Peyer's patch (tissue), 4 donors: ENCODE data around the gene AMBP. TPM values are rescaled to one million over a fixed set of nuclear protein-coding genes. Genes with fewer than 3 reads are reported as not detected.

ENCODE experiments used
- DNase-seq, 3 donors: peaks; one replicate each; pipeline ENCODE4 v3.0.0-alpha.2; 2017 to 2019
- H3K27ac ChIP-seq, 4 donors: fragments of 200-600 bp; sonication (generic); one replicate each; pipeline ENCODE4 v1.5.1; 2016 to 2019
- H3K27me3 ChIP-seq, 2 donors: fragments of 200-600 bp; sonication (generic); one replicate each; pipeline ENCODE4 v1.5.1; 2019
- H3K36me3 ChIP-seq, 3 donors: fragments of 200-600 bp; sonication (generic); one replicate each; pipeline ENCODE4 v1.5.1; 2016 to 2019
- H3K4me1 ChIP-seq, 4 donors: fragments of 200-600 bp; sonication (generic); one replicate each; pipeline ENCODE4 v1.5.1; 2016 to 2019
- H3K4me3 ChIP-seq, 4 donors: fragments of 200-600 bp; sonication (generic); 1 replicate in 3 of 4; 2 replicates in 1 of 4; pipeline ENCODE4 v1.5.1; 2016 to 2019; ENCODE audit warnings: mild to moderate bottlenecking in 1 of 4
- H3K9me3 ChIP-seq, 4 donors: fragments of 200-600 bp; sonication (generic); one replicate each; pipeline ENCODE4 v1.5.1; 2016 to 2019; ENCODE audit warnings: mild to moderate bottlenecking in 1 of 4
- CTCF ChIP-seq, 6 experiments: fragments of 450-650 bp in 4 of 6; fragments of 200-600 bp in 2 of 6; sonication (generic) in 1 of 6; IDR thresholded peaks; one replicate each; pipeline ENCODE4 v1.5.1; 2017 to 2019; ENCODE audit warnings: antibody characterized with exemption in 6 of 6, mild to moderate bottlenecking in 3 of 6, moderate library complexity in 1 of 6
- POLR2A ChIP-seq, 2 donors: fragments of 450-650 bp; IDR thresholded peaks; one replicate each; pipeline ENCODE4 v1.5.1; 2017; ENCODE audit warnings: antibody characterized with exemption in 2 of 2, mild to moderate bottlenecking in 2 of 2, moderate library complexity in 2 of 2
- total RNA-seq, 4 donors: library from RNA; depleted of rRNA; stranded (reverse); fragments of >200 nt; gene quantifications; one replicate each; pipeline ENCODE4 v1.1.0, GENCODE V29; 2016

Gene AMBP
- total RNA-seq, 4 donors from 2014 or later = 4.4 TPM; not detected in 3

DNA sequence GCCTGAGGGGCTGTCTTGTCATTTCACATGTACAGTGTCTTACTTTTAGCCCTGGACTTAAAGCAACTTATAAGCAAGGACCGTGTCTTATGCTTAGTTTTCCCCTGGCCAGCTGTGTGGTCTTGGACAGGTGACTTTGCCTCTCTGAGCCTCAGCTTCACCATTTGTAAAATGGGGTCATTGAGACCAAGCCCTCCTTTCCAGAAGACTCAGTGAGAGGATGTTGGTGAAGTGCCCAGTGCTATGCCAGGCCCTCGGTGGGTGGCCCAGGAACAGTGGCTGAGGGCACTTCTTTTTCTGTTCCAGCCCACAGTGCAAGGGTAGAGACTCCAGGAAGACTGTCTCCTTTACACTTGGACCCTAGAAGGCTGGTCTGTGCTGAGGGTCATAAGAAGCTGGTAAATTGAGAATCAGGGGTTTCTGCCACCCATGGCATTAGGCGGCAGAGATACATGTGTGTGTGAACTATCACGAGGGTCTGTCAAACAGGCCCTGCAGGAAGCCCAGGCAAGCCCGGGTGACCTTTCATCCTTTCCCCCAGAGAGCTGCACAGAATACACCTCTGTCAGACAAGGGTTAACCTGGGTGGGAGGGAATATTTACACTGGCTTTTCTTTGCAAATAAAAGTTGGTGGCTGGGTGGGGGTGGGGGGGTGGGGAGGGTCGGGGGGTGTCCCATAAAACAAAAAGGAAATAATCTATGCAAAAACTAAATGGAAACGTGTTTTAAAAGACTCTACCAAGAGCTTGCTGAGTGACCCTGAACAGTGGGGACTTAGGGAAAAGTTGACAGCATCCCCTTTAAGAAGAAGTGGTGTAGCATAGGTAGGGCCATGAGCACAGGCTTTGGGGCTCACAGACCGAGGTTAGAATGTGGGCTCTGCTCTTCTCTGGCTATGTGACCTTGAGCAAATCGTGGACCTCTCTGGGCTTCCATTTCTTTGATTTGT, 41.4 kb upstream of the AMBP start:
- Histone ChIP-seq H3K4me3 (no peak overlapping the region), H3K27ac (no peak overlapping the region), H3K36me3 (no peaks in the 10 kb centered on the region), H3K4me1 (no peaks in the 10 kb centered on the region), H3K27me3 (no peaks in the 10 kb centered on the region), H3K9me3 (no peaks in the 10 kb centered on the region)
- DNase-seq = no peak
- no peak for TF ChIP-seq CTCF (IDR thresholded peaks at IDR 0.05)

- Histone ChIP-seq H3K36me3 (no peaks in the 10 kb centered on the region), H3K27me3 (no peaks in the 10 kb centered on the region), H3K4me3 (no peak overlapping the region), H3K9me3 (no peaks in the 10 kb centered on the region), H3K4me1 (peaks cover 0 to 3% (median 0%) of the 10 kb centered on the region in 4 donors), H3K27ac (peak overlapping the region in 1 of 4 donors; percentile 30)
- DNase-seq = no peak
- no peak for TF ChIP-seq POLR2A (IDR thresholded peaks at IDR 0.05)
- no peak for TF ChIP-seq CTCF (IDR thresholded peaks at IDR 0.05)
These were observed 40.1 kb upstream of the AMBP start for GRCh38 chr9:114117996-114118830.

DNA sequence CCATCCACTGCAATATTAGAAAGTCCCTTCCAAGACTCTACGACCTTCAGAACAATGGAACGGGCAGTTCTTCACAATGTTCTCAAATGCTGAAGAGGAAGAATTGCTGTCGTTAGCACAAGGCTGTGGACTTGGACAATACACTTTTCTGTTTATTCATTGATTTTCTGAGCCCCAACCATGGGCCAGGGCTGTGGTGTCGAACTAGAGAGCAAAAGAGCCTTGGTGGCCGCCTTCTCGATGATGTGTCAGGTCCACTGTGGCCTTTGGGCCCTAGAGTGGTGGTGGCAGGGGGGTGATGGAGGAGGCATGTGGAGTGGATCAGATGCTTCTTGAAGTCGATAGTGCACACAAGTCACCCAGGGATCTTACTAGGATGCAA, 39.5 kb upstream of the AMBP start:
- Histone ChIP-seq H3K27me3 (no peaks in the 10 kb centered on the region), H3K36me3 (no peaks in the 10 kb centered on the region), H3K4me1 (peaks cover 0 to 7% (median 0%) of the 10 kb centered on the region in 4 donors), H3K4me3 (no peak overlapping the region), H3K27ac (no peak overlapping the region), H3K9me3 (no peaks in the 10 kb centered on the region)
- no peak for TF ChIP-seq CTCF (IDR thresholded peaks at IDR 0.05)
- no peak for TF ChIP-seq POLR2A (IDR thresholded peaks at IDR 0.05)
- DNase-seq = no peak

DNA sequence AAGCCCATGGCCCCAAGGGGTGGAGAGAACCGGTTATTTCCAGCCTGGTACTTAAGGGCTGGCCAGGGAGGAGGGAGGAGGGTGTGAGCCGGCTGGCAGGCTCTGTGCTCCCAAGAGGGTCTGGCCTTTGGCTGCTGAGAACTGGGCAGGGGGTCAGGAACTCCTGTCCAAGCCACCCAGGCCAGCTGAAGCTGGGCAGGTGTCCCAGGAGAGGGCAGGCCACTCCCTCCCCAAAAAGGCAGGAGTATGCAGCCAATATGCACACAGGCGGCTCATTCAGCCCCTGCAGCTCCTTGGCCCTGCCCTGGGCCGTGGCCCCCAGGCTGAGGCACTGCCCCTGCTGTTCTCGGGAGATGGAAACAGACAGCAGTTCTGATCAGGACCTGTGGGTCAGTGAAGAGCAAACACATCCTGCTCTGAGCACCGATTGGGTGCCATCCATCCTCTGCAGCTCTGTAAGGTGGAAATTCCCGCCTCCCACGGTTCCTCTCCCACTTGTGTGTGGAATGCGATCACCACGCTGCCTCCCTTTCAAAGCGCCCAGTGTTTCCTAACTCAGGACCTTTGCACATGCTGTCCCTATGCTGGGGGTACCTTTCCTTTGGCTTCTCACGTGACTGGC, 38.1 kb upstream of the AMBP start:
- H3K27ac ChIP-seq = no peak overlapping the region
- no peak for DNase-seq

More for the DNA sequence above, 38.1 kb upstream of the AMBP start:
- Histone ChIP-seq H3K27me3 (no peaks in the 10 kb centered on the region), H3K9me3 (no peaks in the 10 kb centered on the region), H3K36me3 (no peaks in the 10 kb centered on the region), H3K4me3 (no peak overlapping the region), H3K4me1 (peaks cover 0 to 7% (median 0%) of the 10 kb centered on the region in 4 donors)
- TF ChIP-seq CTCF (IDR thresholded peaks at IDR 0.05) (no peak), POLR2A (IDR thresholded peaks at IDR 0.05) (no peak)
